Gastrocnemius medialis (tissue), 4 donors: ENCODE measurements around the gene ANGEL2.

ENCODE experiments used
- CTCF ChIP-seq, 5 experiments: fragments of 450-650 bp in 3 of 5; fragments of 200-600 bp in 2 of 5; sonication (generic) in 2 of 5; IDR thresholded peaks in 4 of 5; conservative IDR thresholded peaks in 1 of 5; 1 replicate in 4 of 5; 2 replicates in 1 of 5; pipeline ENCODE4 v1.5.1; 2016 to 2019; ENCODE audit warnings: antibody characterized with exemption in 5 of 5, mild to moderate bottlenecking in 3 of 5, moderate library complexity in 3 of 5
- POLR2A ChIP-seq, 2 donors: fragments of 450-650 bp; IDR thresholded peaks; one replicate each; pipeline ENCODE4 v1.6.1; 2017; ENCODE audit warnings: antibody characterized with exemption in 2 of 2, mild to moderate bottlenecking in 2 of 2, moderate library complexity in 2 of 2

GRCh38 chr1:212954514-212954913, 61.2 kb downstream of the ANGEL2 start:
- TF ChIP-seq CTCF (IDR thresholded peaks at IDR 0.05 in 4 of 5, conservative IDR thresholded peaks at IDR 0.05 in 1 of 5) (no peak), POLR2A (IDR thresholded peaks at IDR 0.05) (no peak)
